Neutrophil (primary cell): ENCODE measurements around the gene POLRMT.
A peak's percentile ranks its signal among the peaks of the same experiment; 100 is the strongest.

ENCODE experiments used
- H3K27ac ChIP-seq: fragments of 200-600 bp; sonication (generic); 2 replicates; pipeline ENCODE4 v1.5.1; 2016; ENCODE audit warnings: mild to moderate bottlenecking, moderate library complexity
- H3K27me3 ChIP-seq: fragments of 200-600 bp; sonication (generic); 2 replicates; pipeline ENCODE4 v1.6.0; 2016; ENCODE audit warnings: mild to moderate bottlenecking
- H3K36me3 ChIP-seq: fragments of 200-600 bp; sonication (generic); 2 replicates; pipeline ENCODE4 v1.5.1; 2017
- H3K4me1 ChIP-seq, 2 experiments: fragments of 200-600 bp in 1 of 2; sonication (generic) in 1 of 2; 1 replicate in 1 of 2; 2 replicates in 1 of 2; pipeline versions ENCODE4 v1.5.1 to v1.6.1; 2013 to 2016; ENCODE audit warnings: low read depth in 1 of 2, low read length in 1 of 2, mild to moderate bottlenecking in 1 of 2, moderate library complexity in 1 of 2; ENCODE audit not compliant: control insufficient read depth in 1 of 2, insufficient read depth in 1 of 2
- H3K4me3 ChIP-seq, 2 experiments: fragments of 200-600 bp in 1 of 2; sonication (generic) in 1 of 2; 1 replicate in 1 of 2; 2 replicates in 1 of 2; pipeline ENCODE4 v1.5.1; 2013 to 2016; ENCODE audit warnings: low read depth in 1 of 2, low read length in 1 of 2, mild to moderate bottlenecking in 1 of 2, moderate library complexity in 1 of 2
- H3K9me3 ChIP-seq: fragments of 200-600 bp; sonication (generic); 2 replicates; pipeline ENCODE4 v1.5.1; 2016
- CTCF ChIP-seq: fragments of 200-600 bp; sonication (generic); IDR thresholded peaks from 2 replicates; pipeline ENCODE4 v1.5.1; 2016; ENCODE audit warnings: antibody characterized with exemption

Gene POLRMT

GRCh38 chr19:574658-575526, 58.4 kb downstream of the POLRMT start:
- Histone ChIP-seq H3K27ac (peak overlapping the region; percentile 10), H3K27me3 (no peaks in the 10 kb centered on the region), H3K4me1 (peaks cover 37 to 40% of the 10 kb centered on the region in 2 experiments), H3K36me3 (peaks cover 27% of the 10 kb centered on the region), H3K4me3 (no peak overlapping the region), H3K9me3 (no peaks in the 10 kb centered on the region)
- no peak for TF ChIP-seq CTCF

- Histone ChIP-seq H3K27me3 (no peaks in the 10 kb centered on the region), H3K9me3 (no peaks in the 10 kb centered on the region), H3K27ac (peak overlapping the region; percentile 99), H3K36me3 (peaks cover 15% of the 10 kb centered on the region), H3K4me3 (peak overlapping the region; percentile 89 to 94), H3K4me1 (peaks cover 41 to 47% of the 10 kb centered on the region in 2 experiments)
- no peak for TF ChIP-seq CTCF
Measured at GRCh38 chr19:573519-573825, 59.9 kb downstream of the POLRMT start.

GRCh38 chr19:572743-573518, 60.4 kb downstream of the POLRMT start:
- Histone ChIP-seq H3K27me3 (no peaks in the 10 kb centered on the region), H3K36me3 (peaks cover 9% of the 10 kb centered on the region), H3K4me1 (peaks cover 43 to 52% of the 10 kb centered on the region in 2 experiments), H3K9me3 (no peaks in the 10 kb centered on the region), H3K4me3 (peak overlapping the region; percentile 89 to 94), H3K27ac (peak overlapping the region; percentile 99)
- no peak for TF ChIP-seq CTCF

GRCh38 chr19:572140-572742, 61.1 kb downstream of the POLRMT start, which contains the start of gene BSG:
Gene BSG, plus strand, starts transcription at chr19:572596. Its CDS starts 39 bp downstream, at chr19:572635.
- Histone ChIP-seq H3K27ac (peak within 1 kb of the TSS; percentile 99), H3K4me3 (peak within 1 kb of the TSS; percentile 89 to 94), H3K4me1 (peaks cover 50 to 59% of the 10 kb centered on the region in 2 experiments), H3K9me3 (no peaks in the 10 kb centered on the region), H3K27me3 (no peaks in the 10 kb centered on the region), H3K36me3 (peaks cover 4% of the 10 kb centered on the region)
- TF ChIP-seq CTCF: peak; percentile 67

- H3K9me3 ChIP-seq: no peaks in the 10 kb centered on the region
- H3K27me3 ChIP-seq: no peaks in the 10 kb centered on the region
- peaks cover 4% of the 10 kb centered on the region for H3K36me3 ChIP-seq
- TF ChIP-seq CTCF: no peak
- peaks cover 57 to 66% of the 10 kb centered on the region in 2 experiments for H3K4me1 ChIP-seq
- peak overlapping the region; percentile 99 for H3K27ac ChIP-seq
- H3K4me3 ChIP-seq: peak overlapping the region; percentile 89 to 94
Measured at GRCh38 chr19:571566-571974, 61.8 kb downstream of the POLRMT start.
